ENCODE data around the gene KCNQ4.

KCNQ4 gene

GRCh38 chr1:40836283-40836682, 52.7 kb downstream of the KCNQ4 start:
- Histone ChIP-seq H3K27me3 (ENCODE audit: control insufficient read depth in 1 of 2, insufficient read depth in 2 of 2, low read length in 2 of 2) (no peaks in the 10 kb centered on the region), H3K27ac (ENCODE audit: low read length) (no peak overlapping the region), H3K4me3 (ENCODE audit: low read length in 2 of 2) (no peak overlapping the region), H3K9me3 (ENCODE audit: control insufficient read depth in 2 of 2, low read length in 2 of 2) (no peaks in the 10 kb centered on the region), H3K9ac (ENCODE audit: low read length in 2 of 2) (no peak overlapping the region), H3K36me3 (ENCODE audit: control insufficient read depth in 2 of 2, insufficient read depth in 2 of 2, low read length in 2 of 2) (peaks cover 2 to 31% of the 10 kb centered on the region in 2 donors), H3K4me1 (ENCODE audit: control insufficient read depth, insufficient read depth, low read length) (peaks cover 2% of the 10 kb centered on the region)

GRCh38 chr1:40837601-40838000, 54.0 kb downstream of the KCNQ4 start:
- no peak overlapping the region for H3K27ac ChIP-seq (ENCODE audit: low read length)
- no peak overlapping the region for H3K4me3 ChIP-seq (ENCODE audit: low read length in 2 of 2)
- peaks cover 2 to 5% of the 10 kb centered on the region in 2 donors for H3K9me3 ChIP-seq (ENCODE audit: control insufficient read depth in 2 of 2, low read length in 2 of 2)
- no peak overlapping the region for H3K9ac ChIP-seq (ENCODE audit: low read length in 2 of 2)
- no peaks in the 10 kb centered on the region for H3K27me3 ChIP-seq (ENCODE audit: control insufficient read depth in 1 of 2, insufficient read depth in 2 of 2, low read length in 2 of 2)
- H3K4me1 ChIP-seq (ENCODE audit: control insufficient read depth, insufficient read depth, low read length) = peaks cover 2% of the 10 kb centered on the region
- peaks cover 2 to 31% of the 10 kb centered on the region in 2 donors for H3K36me3 ChIP-seq (ENCODE audit: control insufficient read depth in 2 of 2, insufficient read depth in 2 of 2, low read length in 2 of 2)

DNA sequence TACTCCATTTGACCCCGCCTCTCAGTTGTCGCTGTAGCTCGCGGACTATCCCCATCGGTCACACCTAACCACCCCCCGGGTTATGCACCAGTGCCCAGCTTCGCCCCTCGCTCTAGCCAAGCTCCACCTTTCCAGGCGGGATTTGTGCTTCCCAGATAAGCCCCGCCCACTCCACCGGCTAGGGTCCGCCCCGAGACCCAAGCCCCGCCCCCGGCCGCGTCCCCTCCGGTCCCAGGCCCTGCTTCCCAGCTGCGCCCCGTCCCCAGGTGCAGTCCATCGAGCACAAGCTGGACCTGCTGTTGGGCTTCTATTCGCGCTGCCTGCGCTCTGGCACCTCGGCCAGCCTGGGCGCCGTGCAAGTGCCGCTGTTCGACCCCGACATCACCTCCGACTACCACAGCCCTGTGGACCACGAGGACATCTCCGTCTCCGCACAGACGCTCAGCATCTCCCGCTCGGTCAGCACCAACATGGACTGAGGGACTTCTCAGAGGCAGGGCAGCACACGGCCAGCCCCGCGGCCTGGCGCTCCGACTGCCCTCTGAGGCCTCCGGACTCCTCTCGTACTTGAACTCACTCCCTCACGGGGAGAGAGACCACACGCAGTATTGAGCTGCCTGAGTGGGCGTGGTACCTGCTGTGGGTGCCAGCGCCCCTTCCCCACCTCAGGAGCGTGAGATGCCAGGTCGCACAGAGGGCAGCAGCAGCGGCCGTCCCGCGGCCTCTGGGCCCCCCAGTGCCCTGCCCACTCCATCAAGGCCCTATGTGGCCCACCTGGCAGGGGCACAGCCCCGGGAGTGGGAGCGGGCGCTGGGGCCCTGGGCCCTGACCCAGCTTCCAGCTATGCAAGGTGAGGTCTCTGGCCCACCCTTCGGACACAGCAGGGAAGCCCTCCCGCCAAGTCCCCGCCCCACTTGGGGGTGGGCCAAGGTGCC, 54.7 kb downstream of the KCNQ4 start:
- Histone ChIP-seq H3K9me3 (ENCODE audit: control insufficient read depth in 2 of 2, low read length in 2 of 2) (peaks cover 4 to 6% of the 10 kb centered on the region in 2 donors), H3K36me3 (ENCODE audit: control insufficient read depth in 2 of 2, insufficient read depth in 2 of 2, low read length in 2 of 2) (peaks cover 2 to 33% of the 10 kb centered on the region in 2 donors), H3K9ac (ENCODE audit: low read length in 2 of 2) (no peak overlapping the region), H3K4me1 (ENCODE audit: control insufficient read depth, insufficient read depth, low read length) (peaks cover 2% of the 10 kb centered on the region), H3K27me3 (ENCODE audit: control insufficient read depth in 1 of 2, insufficient read depth in 2 of 2, low read length in 2 of 2) (no peaks in the 10 kb centered on the region), H3K4me3 (ENCODE audit: low read length in 2 of 2) (no peak overlapping the region), H3K27ac (ENCODE audit: low read length) (no peak overlapping the region)

GRCh38 chr1:40838980-40839942, 55.7 kb downstream of the KCNQ4 start:
- Histone ChIP-seq H3K27me3 (ENCODE audit: control insufficient read depth in 1 of 2, insufficient read depth in 2 of 2, low read length in 2 of 2) (no peaks in the 10 kb centered on the region), H3K4me3 (ENCODE audit: low read length in 2 of 2) (no peak overlapping the region), H3K27ac (ENCODE audit: low read length) (no peak overlapping the region), H3K36me3 (ENCODE audit: control insufficient read depth in 2 of 2, insufficient read depth in 2 of 2, low read length in 2 of 2) (peaks cover 2 to 30% of the 10 kb centered on the region in 2 donors), H3K9ac (ENCODE audit: low read length in 2 of 2) (no peak overlapping the region), H3K9me3 (ENCODE audit: control insufficient read depth in 2 of 2, low read length in 2 of 2) (peaks cover 4 to 6% of the 10 kb centered on the region in 2 donors), H3K4me1 (ENCODE audit: control insufficient read depth, insufficient read depth, low read length) (peaks cover 2% of the 10 kb centered on the region)

DNA sequence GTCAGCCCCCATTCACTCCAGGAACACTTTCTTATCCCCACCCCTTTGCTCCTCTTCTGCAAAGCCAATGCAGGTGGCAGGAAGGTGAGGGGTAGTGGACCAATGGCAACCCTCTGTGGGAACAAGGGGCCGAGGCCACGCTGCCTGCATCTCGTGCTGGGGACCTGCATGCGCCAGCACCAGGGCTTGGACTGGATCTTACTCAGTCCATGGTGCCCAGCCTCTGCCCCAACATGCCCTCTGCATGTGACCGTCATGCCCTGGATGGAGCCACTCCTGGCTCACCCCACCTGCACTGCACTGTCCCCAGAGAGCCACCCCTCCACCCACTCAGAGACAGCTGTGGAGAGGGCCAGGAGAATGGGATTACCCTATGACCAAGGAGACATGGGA, 56.4 kb downstream of the KCNQ4 start:
- peaks cover 6% of the 10 kb centered on the region for H3K4me1 ChIP-seq (ENCODE audit: control insufficient read depth, insufficient read depth, low read length)
- H3K9ac ChIP-seq (ENCODE audit: low read length in 2 of 2) = no peak overlapping the region
- no peaks in the 10 kb centered on the region for H3K27me3 ChIP-seq (ENCODE audit: control insufficient read depth in 1 of 2, insufficient read depth in 2 of 2, low read length in 2 of 2)
- no peak overlapping the region for H3K4me3 ChIP-seq (ENCODE audit: low read length in 2 of 2)
- H3K27ac ChIP-seq (ENCODE audit: low read length) = no peak overlapping the region
- H3K9me3 ChIP-seq (ENCODE audit: control insufficient read depth in 2 of 2, low read length in 2 of 2) = peaks cover 4 to 6% of the 10 kb centered on the region in 2 donors
- H3K36me3 ChIP-seq (ENCODE audit: control insufficient read depth in 2 of 2, insufficient read depth in 2 of 2, low read length in 2 of 2) = peaks cover 2 to 27% of the 10 kb centered on the region in 2 donors

GRCh38 chr1:40840526-40841323, 57.1 kb downstream of the KCNQ4 start:
- no peak overlapping the region for H3K9ac ChIP-seq (ENCODE audit: low read length in 2 of 2)
- no peaks in the 10 kb centered on the region for H3K27me3 ChIP-seq (ENCODE audit: control insufficient read depth in 1 of 2, insufficient read depth in 2 of 2, low read length in 2 of 2)
- H3K4me1 ChIP-seq (ENCODE audit: control insufficient read depth, insufficient read depth, low read length) = peaks cover 9% of the 10 kb centered on the region
- no peak overlapping the region for H3K4me3 ChIP-seq (ENCODE audit: low read length in 2 of 2)
- peaks cover 2 to 19% of the 10 kb centered on the region in 2 donors for H3K36me3 ChIP-seq (ENCODE audit: control insufficient read depth in 2 of 2, insufficient read depth in 2 of 2, low read length in 2 of 2)
- no peak overlapping the region for H3K27ac ChIP-seq (ENCODE audit: low read length)
- peaks cover 4 to 6% of the 10 kb centered on the region in 2 donors for H3K9me3 ChIP-seq (ENCODE audit: control insufficient read depth in 2 of 2, low read length in 2 of 2)

GRCh38 chr1:40841602-40842001, 58.0 kb downstream of the KCNQ4 start:
- H3K27me3 ChIP-seq (ENCODE audit: control insufficient read depth in 1 of 2, insufficient read depth in 2 of 2, low read length in 2 of 2) = no peaks in the 10 kb centered on the region
- peaks cover 2 to 13% of the 10 kb centered on the region in 2 donors for H3K36me3 ChIP-seq (ENCODE audit: control insufficient read depth in 2 of 2, insufficient read depth in 2 of 2, low read length in 2 of 2)
- H3K9ac ChIP-seq (ENCODE audit: low read length in 2 of 2) = no peak overlapping the region
- no peak overlapping the region for H3K4me3 ChIP-seq (ENCODE audit: low read length in 2 of 2)
- peaks cover 9% of the 10 kb centered on the region for H3K4me1 ChIP-seq (ENCODE audit: control insufficient read depth, insufficient read depth, low read length)
- peaks cover 4 to 6% of the 10 kb centered on the region in 2 donors for H3K9me3 ChIP-seq (ENCODE audit: control insufficient read depth in 2 of 2, low read length in 2 of 2)
- no peak overlapping the region for H3K27ac ChIP-seq (ENCODE audit: low read length)

DNA sequence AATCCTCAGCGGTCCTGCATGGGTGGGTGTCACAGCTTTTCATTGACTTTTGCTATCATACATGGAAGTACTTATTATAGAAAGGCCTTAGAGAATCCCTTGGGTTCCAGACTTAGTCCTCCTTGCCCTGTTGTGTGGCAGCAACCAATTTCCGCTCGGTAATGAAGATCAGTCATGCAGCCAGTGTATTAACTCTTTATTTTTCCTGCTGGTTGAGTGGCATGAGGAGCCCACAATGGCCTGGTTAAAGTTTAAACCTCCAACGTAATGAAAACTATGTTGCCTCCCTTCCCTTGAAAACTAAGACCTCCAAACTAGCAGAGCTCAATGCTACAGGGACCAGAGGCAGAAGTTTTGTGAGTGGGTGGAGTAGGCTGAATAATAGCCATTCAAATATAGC, 58.6 kb downstream of the KCNQ4 start:
- Histone ChIP-seq H3K9ac (ENCODE audit: low read length in 2 of 2) (no peak overlapping the region), H3K27me3 (ENCODE audit: control insufficient read depth in 1 of 2, insufficient read depth in 2 of 2, low read length in 2 of 2) (no peaks in the 10 kb centered on the region), H3K36me3 (ENCODE audit: control insufficient read depth in 2 of 2, insufficient read depth in 2 of 2, low read length in 2 of 2) (peaks cover 2 to 11% of the 10 kb centered on the region in 2 donors), H3K4me3 (ENCODE audit: low read length in 2 of 2) (no peak overlapping the region), H3K9me3 (ENCODE audit: control insufficient read depth in 2 of 2, low read length in 2 of 2) (peaks cover 4 to 6% of the 10 kb centered on the region in 2 donors), H3K27ac (ENCODE audit: low read length) (no peak overlapping the region), H3K4me1 (ENCODE audit: control insufficient read depth, insufficient read depth, low read length) (peaks cover 9% of the 10 kb centered on the region)

DNA sequence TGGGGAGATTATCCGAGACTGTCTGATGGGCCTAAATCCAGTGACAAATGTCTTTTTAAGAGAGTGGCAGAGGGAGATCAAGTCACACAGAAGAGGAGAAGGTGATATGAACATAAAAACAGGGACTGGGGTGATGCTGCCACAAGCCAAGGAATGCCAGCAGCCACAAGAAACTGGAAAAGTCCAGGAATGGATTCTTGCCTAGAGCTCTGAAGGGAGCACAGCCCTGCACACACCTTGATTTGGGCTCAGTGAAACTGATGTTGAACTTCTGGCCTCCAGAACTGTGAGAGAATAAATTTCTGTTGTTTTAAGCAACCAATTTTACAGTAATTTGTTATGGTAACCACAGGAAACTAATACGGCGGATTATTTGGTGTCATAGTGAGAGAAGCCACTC, 59.1 kb downstream of the KCNQ4 start:
- Histone ChIP-seq H3K27me3 (ENCODE audit: control insufficient read depth in 1 of 2, insufficient read depth in 2 of 2, low read length in 2 of 2) (no peaks in the 10 kb centered on the region), H3K9me3 (ENCODE audit: control insufficient read depth in 2 of 2, low read length in 2 of 2) (peaks cover 4 to 6% of the 10 kb centered on the region in 2 donors), H3K4me1 (ENCODE audit: control insufficient read depth, insufficient read depth, low read length) (peaks cover 9% of the 10 kb centered on the region), H3K27ac (ENCODE audit: low read length) (no peak overlapping the region), H3K36me3 (ENCODE audit: control insufficient read depth in 2 of 2, insufficient read depth in 2 of 2, low read length in 2 of 2) (peaks cover 2 to 11% of the 10 kb centered on the region in 2 donors), H3K9ac (ENCODE audit: low read length in 2 of 2) (no peak overlapping the region), H3K4me3 (ENCODE audit: low read length in 2 of 2) (no peak overlapping the region)

GRCh38 chr1:40844079-40844478, 60.5 kb downstream of the KCNQ4 start:
- H3K9ac ChIP-seq (ENCODE audit: low read length in 2 of 2) = no peak overlapping the region
- H3K27me3 ChIP-seq (ENCODE audit: control insufficient read depth in 1 of 2, insufficient read depth in 2 of 2, low read length in 2 of 2) = no peaks in the 10 kb centered on the region
- H3K4me3 ChIP-seq (ENCODE audit: low read length in 2 of 2) = no peak overlapping the region
- H3K4me1 ChIP-seq (ENCODE audit: control insufficient read depth, insufficient read depth, low read length) = peaks cover 9% of the 10 kb centered on the region
- no peak overlapping the region for H3K27ac ChIP-seq (ENCODE audit: low read length)
- peaks cover 2 to 11% of the 10 kb centered on the region in 2 donors for H3K36me3 ChIP-seq (ENCODE audit: control insufficient read depth in 2 of 2, insufficient read depth in 2 of 2, low read length in 2 of 2)
- peaks cover 4 to 6% of the 10 kb centered on the region in 2 donors for H3K9me3 ChIP-seq (ENCODE audit: control insufficient read depth in 2 of 2, low read length in 2 of 2)
